Left lung (tissue), 10 donors: ENCODE data around the gene NCK1. TPM values are rescaled to one million over a fixed set of nuclear protein-coding genes. Genes with fewer than 3 reads are reported as not detected.

Experiments used
- ATAC-seq: fragments of 200-7000 bp; cut with Tn5 transposase; one replicate; pipeline ENCODE4 v1.9.1; 2020; ENCODE audit warnings: moderate library complexity
- DNase-seq, 4 donors: peaks; one replicate each; pipeline ENCODE4 v3.0.0-alpha.2; 2013 to 2020
- H3K27ac ChIP-seq, 2 donors: fragments of 200-600 bp; sonication (generic) in 1 of 2; one replicate each; pipeline versions ENCODE4 v1.5.0 to v1.8.0; 2020 to 2021
- H3K27me3 ChIP-seq, 2 donors: fragments of 200-600 bp; sonication (generic) in 1 of 2; one replicate each; pipeline versions ENCODE4 v1.5.0 to v1.8.0; 2020 to 2021
- H3K36me3 ChIP-seq, 2 donors: fragments of 200-600 bp; sonication (generic) in 1 of 2; one replicate each; pipeline versions ENCODE4 v1.5.0 to v1.8.0; 2020 to 2021
- H3K4me1 ChIP-seq, 2 donors: fragments of 200-600 bp; one replicate each; pipeline ENCODE4 v1.8.0; 2021
- H3K4me3 ChIP-seq, 2 donors: fragments of 200-600 bp; sonication (generic) in 1 of 2; one replicate each; pipeline versions ENCODE4 v1.5.0 to v1.8.0; 2020 to 2021; ENCODE audit warnings: mild to moderate bottlenecking in 1 of 2
- H3K9me3 ChIP-seq, 2 donors: fragments of 200-600 bp; sonication (generic) in 1 of 2; one replicate each; pipeline versions ENCODE4 v1.5.0 to v1.8.0; 2020 to 2021
- CTCF ChIP-seq, 2 donors: fragments of 200-600 bp; sonication (generic) in 1 of 2; IDR thresholded peaks; one replicate each; pipeline versions ENCODE4 v1.5.0 to v1.8.0; 2021; ENCODE audit warnings: antibody characterized with exemption in 2 of 2
- intact Hi-C, 2 donors: fragments of 100-400 bp; cut with DNase I; formaldehyde crosslinking; loops; one replicate each; pipeline versions ENCODE4 v1.11.2 to v1.14.2; 2022
- polyA plus RNA-seq, 6 donors: library from polyadenylated mRNA; unstranded; fragments of 120-200 nt; gene quantifications; one replicate each; pipeline ENCODE4 v1.2.1, GENCODE V29; 2013; ENCODE audit not compliant: insufficient read length in 6 of 6
- total RNA-seq, 2 donors: library from RNA; stranded (reverse); fragmentation: NEBNext Ultra II Directional; extraction: Animal tissue kit (Norgen Biotek cat#: 25700); gene quantifications; one replicate each; pipeline ENCODE4 v1.2.1, GENCODE V29; 2021
- donor health status: DM: no; HTN: yes; CAD: no.
- donor health status: DM: no; HTN: no; CAD: no.

Gene NCK1
- total and polyA plus RNA-seq, 8 donors: 31.9 to 54.6 (median 47.7) TPM

GRCh38 chr3:136950623-136951022 lies 88.6 kb downstream of the NCK1 start:
- Histone ChIP-seq H3K36me3 (peaks cover 0 to 6% of the 10 kb centered on the region in 2 donors), H3K4me1 (peaks cover 3 to 15% of the 10 kb centered on the region in 2 donors), H3K9me3 (no peaks in the 10 kb centered on the region), H3K4me3 (no peak overlapping the region), H3K27ac (no peak overlapping the region), H3K27me3 (no peaks in the 10 kb centered on the region)
- ATAC-seq (no peak), DNase-seq (no peak)
- intact Hi-C loops: no loop called here
- no peak for TF ChIP-seq CTCF (IDR thresholded peaks at IDR 0.05)

- H3K4me1 ChIP-seq: peaks cover 3 to 15% of the 10 kb centered on the region in 2 donors
- no peak overlapping the region for H3K27ac ChIP-seq
- DNase-seq (no peak), ATAC-seq (no peak)
- TF ChIP-seq CTCF (IDR thresholded peaks at IDR 0.05): no peak
- intact Hi-C loops: no loop called here
- no peaks in the 10 kb centered on the region for H3K36me3 ChIP-seq
- no peaks in the 10 kb centered on the region for H3K27me3 ChIP-seq
- H3K4me3 ChIP-seq: no peak overlapping the region
- H3K9me3 ChIP-seq: no peaks in the 10 kb centered on the region
Measured at GRCh38 chr3:136952292-136952691, 90.3 kb downstream of the NCK1 start.

GRCh38 chr3:136954251-136954650 lies 92.2 kb downstream of the NCK1 start:
- no peaks in the 10 kb centered on the region for H3K36me3 ChIP-seq
- no peak overlapping the region for H3K4me3 ChIP-seq
- no peak for DNase-seq
- ATAC-seq: no peak
- TF ChIP-seq CTCF (IDR thresholded peaks at IDR 0.05): no peak
- H3K4me1 ChIP-seq: peaks cover 3 to 11% of the 10 kb centered on the region in 2 donors
- H3K27ac ChIP-seq: no peak overlapping the region
- H3K27me3 ChIP-seq: no peaks in the 10 kb centered on the region
- intact Hi-C loops: no loop called here
- H3K9me3 ChIP-seq: no peaks in the 10 kb centered on the region

- no peak for DNase-seq
- TF ChIP-seq CTCF (IDR thresholded peaks at IDR 0.05): no peak
- Histone ChIP-seq H3K27ac (no peak overlapping the region), H3K9me3 (no peaks in the 10 kb centered on the region), H3K4me1 (peaks cover 3 to 5% of the 10 kb centered on the region in 2 donors), H3K4me3 (no peak overlapping the region), H3K36me3 (no peaks in the 10 kb centered on the region), H3K27me3 (no peaks in the 10 kb centered on the region)
- no peak for ATAC-seq
- intact Hi-C loops: no loop called here
Measured at GRCh38 chr3:136954980-136955780, 93.2 kb downstream of the NCK1 start.

- TF ChIP-seq CTCF (IDR thresholded peaks at IDR 0.05): no peak
- H3K27ac ChIP-seq: no peak overlapping the region
- H3K36me3 ChIP-seq: no peaks in the 10 kb centered on the region
Measured at GRCh38 chr3:136955813-136956212, 93.8 kb downstream of the NCK1 start.

More at GRCh38 chr3:136955813-136956212, 93.8 kb downstream of the NCK1 start:
- peaks cover 0 to 3% of the 10 kb centered on the region in 2 donors for H3K4me1 ChIP-seq
- no peak for DNase-seq
- intact Hi-C loops: no loop called here
- H3K4me3 ChIP-seq: no peak overlapping the region
- H3K9me3 ChIP-seq: no peaks in the 10 kb centered on the region
- no peaks in the 10 kb centered on the region for H3K27me3 ChIP-seq
- peak; percentile 85 for ATAC-seq
